Panc1 (cell line): Measurements from ENCODE around the gene SSH2. TPM values are rescaled to one million over a fixed set of nuclear protein-coding genes. Genes with fewer than 3 reads are reported as not detected.
A peak's percentile ranks its signal among the peaks of the same experiment; 100 is the strongest.

ENCODE experiments used
- ATAC-seq: fragments of 200-7000 bp; cut with Tn5 transposase; 2 replicates; pipeline ENCODE4 v1.9.1; 2020; ENCODE audit warnings: mild to moderate bottlenecking, moderate library complexity
- BruUV-seq: library from RNA; stranded (reverse); fragments of 400-500 nt; replicated peaks from 2 replicates; lab custom pipeline; 2021; lab: Mats Ljungman, UMichigan
- CTCF ChIA-PET: fragments of 300-600 bp; sonication (Branson Sonifier 250); formaldehyde crosslinking; loops from one replicate; lab custom pipeline; 2022; ENCODE audit warnings: antibody characterized with exemption; lab: Charles Lee
- POLR2A ChIA-PET: fragments of 300-600 bp; sonication (Branson Sonifier 250); formaldehyde crosslinking; loops from one replicate; lab custom pipeline; 2022; ENCODE audit warnings: antibody characterized with exemption; lab: Charles Lee
- DNase-seq: peaks from one replicate; pipeline ENCODE4 v3.0.0-alpha.2; 2010; ENCODE audit warnings: low read depth, low spot score
- H3K27ac ChIP-seq: 2 replicates; pipeline ENCODE4 v1.5.1; 2011; ENCODE audit warnings: mild to moderate bottlenecking, low read length, inconsistent platforms
- H3K27me3 ChIP-seq: fragments of 200-500 bp; sonication (Bioruptor generic); 2 replicates; pipeline ENCODE4 v1.6.0; 2014; ENCODE audit warnings: low read length, inconsistent platforms; ENCODE audit not compliant: control insufficient read depth, insufficient read depth
- H3K36me3 ChIP-seq: fragments of 200-500 bp; sonication (Bioruptor generic); 2 replicates; pipeline ENCODE4 v1.5.1; 2014; ENCODE audit warnings: inconsistent platforms, mild to moderate bottlenecking, low read length, moderate library complexity; ENCODE audit not compliant: control insufficient read depth, insufficient read depth
- H3K4me1 ChIP-seq: 2 replicates; pipeline ENCODE4 v1.5.1; 2011; ENCODE audit warnings: inconsistent platforms, mild to moderate bottlenecking, low read length, moderate library complexity; ENCODE audit not compliant: control insufficient read depth, insufficient read depth
- H3K4me3 ChIP-seq, 2 experiments: 2 replicates each; pipeline ENCODE4 v1.5.1; 2011 to 2012; ENCODE audit warnings: low read depth in 2 of 2, low read length in 2 of 2, mild to moderate bottlenecking in 2 of 2, inconsistent platforms in 1 of 2, moderate library complexity in 1 of 2
- H3K9me3 ChIP-seq: fragments of 200-500 bp; sonication (Bioruptor generic); 2 replicates; pipeline ENCODE4 v1.5.1; 2014; ENCODE audit warnings: low read depth, mild to moderate bottlenecking, inconsistent platforms, low read length, moderate library complexity; ENCODE audit not compliant: control insufficient read depth, insufficient read depth
- POLR2AphosphoS5 ChIP-seq: IDR thresholded peaks from 2 replicates; pipeline ENCODE4 v1.6.1; 2012; ENCODE audit warnings: mild to moderate bottlenecking, low read depth, low read length, moderate library complexity
- SIN3A ChIP-seq: IDR thresholded peaks from 2 replicates; pipeline ENCODE4 v1.6.1; 2012; ENCODE audit warnings: low read depth, mild to moderate bottlenecking, low read length, moderate library complexity, borderline replicate concordance; ENCODE audit not compliant: insufficient read depth
- TCF7L2 ChIP-seq: IDR thresholded peaks from 2 replicates; pipeline ENCODE4 v1.6.1; 2011; ENCODE audit warnings: mild to moderate bottlenecking, low read depth, low read length, inconsistent platforms
- in situ Hi-C: cut with HindIII; loops from 2 replicates; pipeline ENCODE4 v1.10.0; 2016; ENCODE audit warnings: low sequenced_read_pairs, low pct_unique_long_range_greater_than_20kb
- intact Hi-C: fragments of 100-400 bp; cut with micrococcal nuclease; formaldehyde crosslinking; loops from one replicate; pipeline ENCODE4 v1.10.0; 2022; ENCODE audit not compliant: unreplicated experiment
- total RNA-seq: library from RNA; stranded (reverse); gene quantifications from one replicate; pipeline ENCODE4 v1.2.1, GENCODE V29; 2021; ENCODE audit not compliant: unreplicated experiment
- TF ChIP-seq, protein P1 (sequence below): fragments of 450-650 bp; IDR thresholded peaks from 2 replicates; pipeline ENCODE4 v1.5.1; 2017; ENCODE audit warnings: mild to moderate bottlenecking
- TF ChIP-seq, protein P2 (sequence below), 2 experiments: IDR thresholded peaks; 2 replicates each; pipeline ENCODE4 v1.6.1; 2011 to 2012; ENCODE audit warnings: low read depth in 2 of 2, control low read depth in 1 of 2, low read length in 1 of 2, mild to moderate bottlenecking in 1 of 2, moderate library complexity in 1 of 2; ENCODE audit not compliant: insufficient read depth in 1 of 2

SSH2 gene
- total RNA-seq, 1 experiment from 2014 or later: 30.6 TPM

DNA sequence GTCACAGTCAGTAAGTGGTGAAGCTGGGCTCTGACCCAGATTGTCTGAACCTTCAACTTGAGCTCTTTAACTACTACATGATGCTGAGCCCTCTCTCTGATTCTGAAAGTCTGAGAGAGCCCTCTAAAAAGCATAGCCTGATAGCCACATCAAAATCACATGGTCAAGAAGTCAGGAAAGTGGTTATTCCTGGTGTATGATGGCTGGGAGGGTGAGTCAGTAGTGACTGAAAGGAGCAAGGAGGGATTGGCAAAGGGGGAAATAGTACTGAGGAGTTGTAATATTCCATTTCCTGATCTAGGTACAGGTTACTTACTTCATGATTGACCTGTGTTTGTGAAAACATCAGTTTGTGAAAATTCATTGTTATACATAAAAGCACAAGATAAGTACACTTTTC, 89.1 kb downstream of the SSH2 start:
- CTCF ChIA-PET: no interaction called here
- BruUV-seq: TSS peak; percentile 33
- Histone ChIP-seq H3K4me3 (no peak overlapping the region), H3K4me1 (no peaks in the 10 kb centered on the region), H3K27me3 (no peaks in the 10 kb centered on the region), H3K36me3 (no peaks in the 10 kb centered on the region), H3K27ac (no peak overlapping the region), H3K9me3 (no peaks in the 10 kb centered on the region)
- DNase-seq (no peak), ATAC-seq (no peak)
- intact Hi-C loops: no loop called here
- no peak for TF ChIP-seq POLR2AphosphoS5
- TF ChIP-seq TCF7L2: no peak
- TF ChIP-seq SIN3A: no peak
- TF ChIP-seq, protein P1, sequence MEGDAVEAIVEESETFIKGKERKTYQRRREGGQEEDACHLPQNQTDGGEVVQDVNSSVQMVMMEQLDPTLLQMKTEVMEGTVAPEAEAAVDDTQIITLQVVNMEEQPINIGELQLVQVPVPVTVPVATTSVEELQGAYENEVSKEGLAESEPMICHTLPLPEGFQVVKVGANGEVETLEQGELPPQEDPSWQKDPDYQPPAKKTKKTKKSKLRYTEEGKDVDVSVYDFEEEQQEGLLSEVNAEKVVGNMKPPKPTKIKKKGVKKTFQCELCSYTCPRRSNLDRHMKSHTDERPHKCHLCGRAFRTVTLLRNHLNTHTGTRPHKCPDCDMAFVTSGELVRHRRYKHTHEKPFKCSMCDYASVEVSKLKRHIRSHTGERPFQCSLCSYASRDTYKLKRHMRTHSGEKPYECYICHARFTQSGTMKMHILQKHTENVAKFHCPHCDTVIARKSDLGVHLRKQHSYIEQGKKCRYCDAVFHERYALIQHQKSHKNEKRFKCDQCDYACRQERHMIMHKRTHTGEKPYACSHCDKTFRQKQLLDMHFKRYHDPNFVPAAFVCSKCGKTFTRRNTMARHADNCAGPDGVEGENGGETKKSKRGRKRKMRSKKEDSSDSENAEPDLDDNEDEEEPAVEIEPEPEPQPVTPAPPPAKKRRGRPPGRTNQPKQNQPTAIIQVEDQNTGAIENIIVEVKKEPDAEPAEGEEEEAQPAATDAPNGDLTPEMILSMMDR: no peak
- TF ChIP-seq, protein P2, sequence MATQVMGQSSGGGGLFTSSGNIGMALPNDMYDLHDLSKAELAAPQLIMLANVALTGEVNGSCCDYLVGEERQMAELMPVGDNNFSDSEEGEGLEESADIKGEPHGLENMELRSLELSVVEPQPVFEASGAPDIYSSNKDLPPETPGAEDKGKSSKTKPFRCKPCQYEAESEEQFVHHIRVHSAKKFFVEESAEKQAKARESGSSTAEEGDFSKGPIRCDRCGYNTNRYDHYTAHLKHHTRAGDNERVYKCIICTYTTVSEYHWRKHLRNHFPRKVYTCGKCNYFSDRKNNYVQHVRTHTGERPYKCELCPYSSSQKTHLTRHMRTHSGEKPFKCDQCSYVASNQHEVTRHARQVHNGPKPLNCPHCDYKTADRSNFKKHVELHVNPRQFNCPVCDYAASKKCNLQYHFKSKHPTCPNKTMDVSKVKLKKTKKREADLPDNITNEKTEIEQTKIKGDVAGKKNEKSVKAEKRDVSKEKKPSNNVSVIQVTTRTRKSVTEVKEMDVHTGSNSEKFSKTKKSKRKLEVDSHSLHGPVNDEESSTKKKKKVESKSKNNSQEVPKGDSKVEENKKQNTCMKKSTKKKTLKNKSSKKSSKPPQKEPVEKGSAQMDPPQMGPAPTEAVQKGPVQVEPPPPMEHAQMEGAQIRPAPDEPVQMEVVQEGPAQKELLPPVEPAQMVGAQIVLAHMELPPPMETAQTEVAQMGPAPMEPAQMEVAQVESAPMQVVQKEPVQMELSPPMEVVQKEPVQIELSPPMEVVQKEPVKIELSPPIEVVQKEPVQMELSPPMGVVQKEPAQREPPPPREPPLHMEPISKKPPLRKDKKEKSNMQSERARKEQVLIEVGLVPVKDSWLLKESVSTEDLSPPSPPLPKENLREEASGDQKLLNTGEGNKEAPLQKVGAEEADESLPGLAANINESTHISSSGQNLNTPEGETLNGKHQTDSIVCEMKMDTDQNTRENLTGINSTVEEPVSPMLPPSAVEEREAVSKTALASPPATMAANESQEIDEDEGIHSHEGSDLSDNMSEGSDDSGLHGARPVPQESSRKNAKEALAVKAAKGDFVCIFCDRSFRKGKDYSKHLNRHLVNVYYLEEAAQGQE (IDR thresholded peaks at IDR 0.05; ENCODE audit: insufficient read depth in 1 of 2, low read depth in 2 of 2, low read length in 1 of 2): no peak
- in situ Hi-C loops: no loop called here
- POLR2A ChIA-PET: interaction anchor here (0.6 kb wide), 1 partner anchor 53 kb away, joined by 3 read pairs; no protein-coding TSS in a partner anchor

DNA sequence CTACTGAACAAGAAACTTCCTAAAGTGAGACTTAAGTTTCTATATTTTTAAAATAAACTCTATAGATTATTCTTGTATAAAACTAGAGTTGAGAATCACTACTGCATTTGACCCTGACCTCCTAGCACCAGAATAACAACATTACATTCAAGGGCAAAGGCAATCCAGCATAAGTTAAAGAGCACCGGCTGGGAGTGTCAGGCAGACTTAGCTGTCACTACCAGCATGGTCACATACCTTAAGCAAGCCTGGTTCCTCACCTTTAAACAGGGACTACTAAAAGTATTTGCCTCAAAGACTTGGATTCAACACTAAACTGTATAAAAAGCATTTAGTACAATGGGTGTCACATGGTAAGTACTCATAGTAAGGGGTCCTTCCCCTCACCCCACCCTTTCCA, 90.4 kb downstream of the SSH2 start:
- CTCF ChIA-PET: no interaction called here
- Histone ChIP-seq H3K9me3 (no peaks in the 10 kb centered on the region), H3K27me3 (no peaks in the 10 kb centered on the region), H3K36me3 (no peaks in the 10 kb centered on the region), H3K4me1 (no peaks in the 10 kb centered on the region), H3K4me3 (no peak overlapping the region), H3K27ac (no peak overlapping the region)
- no TSS peak for BruUV-seq
- no peak for ATAC-seq
- TF ChIP-seq, protein P2 (IDR thresholded peaks at IDR 0.05; ENCODE audit: insufficient read depth in 1 of 2, low read depth in 2 of 2, low read length in 1 of 2): no peak
- TF ChIP-seq POLR2AphosphoS5: no peak
- TF ChIP-seq SIN3A: no peak
- TF ChIP-seq TCF7L2: no peak
- TF ChIP-seq, protein P1: no peak
- in situ Hi-C loops: no loop called here
- intact Hi-C loops: no loop called here
- POLR2A ChIA-PET: interaction anchor here (0.6 kb wide), 1 partner anchor 11 kb away, joined by 8 read pairs; no protein-coding TSS in a partner anchor
- no peak for DNase-seq
